Fibroblast of mammary gland (primary cell): ENCODE data around the gene WDR87.

ENCODE experiments used
- DNase-seq: peaks from one replicate; pipeline ENCODE4 v3.0.0-alpha.2; 2010; ENCODE audit warnings: low read depth
- H3K4me3 ChIP-seq: 2 replicates; pipeline ENCODE4 v1.5.1; 2011; ENCODE audit warnings: low read depth, mild to moderate bottlenecking, low read length, moderate library complexity; ENCODE audit not compliant: control insufficient read depth
- CTCF ChIP-seq: conservative IDR thresholded peaks from 2 replicates; pipeline ENCODE4 v1.5.1; 2011; ENCODE audit warnings: low read depth, low read length, inconsistent platforms; ENCODE audit not compliant: control insufficient read depth, insufficient read depth

WDR87 gene

GRCh38 chr19:37950471-37951175 is 44.2 kb upstream of the WDR87 start:
- no peak for DNase-seq
- no peak overlapping the region for H3K4me3 ChIP-seq
- no peak for TF ChIP-seq CTCF

DNA sequence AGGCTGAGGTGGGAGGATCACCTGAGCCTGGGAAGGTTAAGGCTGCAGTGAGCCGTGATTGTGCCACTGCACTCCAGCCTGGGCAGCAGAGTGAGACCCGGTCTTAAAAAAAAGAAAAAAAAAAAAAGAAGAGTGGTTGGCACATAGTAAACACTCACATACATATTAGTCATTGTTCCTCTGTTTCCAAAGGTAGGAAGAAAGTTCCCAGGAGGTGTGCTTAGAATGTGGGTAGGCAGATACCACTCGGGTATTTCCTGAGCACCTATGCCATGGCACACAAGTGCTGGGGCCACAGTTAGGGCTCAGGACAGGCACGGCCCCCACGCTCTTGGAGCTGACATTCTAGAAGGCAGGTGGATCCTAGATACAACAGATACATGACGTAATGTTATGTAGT is 42.0 kb upstream of the WDR87 start:
- no peak for DNase-seq
- H3K4me3 ChIP-seq, result no peak overlapping the region
- no peak for TF ChIP-seq CTCF

DNA sequence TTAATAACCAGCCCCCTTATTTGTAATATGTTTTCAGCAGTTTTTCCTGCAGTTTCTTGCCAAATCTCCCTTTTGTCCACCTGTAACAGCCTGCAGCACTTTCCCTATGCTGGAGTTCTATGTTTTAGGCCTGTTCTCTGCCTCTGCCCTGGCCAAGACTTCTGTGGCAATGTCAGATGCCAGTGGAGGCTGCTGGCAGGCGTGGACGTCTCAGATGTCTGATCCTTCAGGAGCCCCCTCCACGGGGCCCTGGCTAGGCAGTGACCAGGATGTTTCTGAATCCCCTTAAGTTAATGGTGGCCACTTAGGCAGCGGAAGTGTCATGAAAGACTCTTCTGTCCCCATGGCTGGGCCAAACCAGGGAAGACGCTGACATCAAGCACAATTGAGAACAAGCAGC is 41.4 kb upstream of the WDR87 start:
- DNase-seq, result no peak
- no peak for TF ChIP-seq CTCF
- no peak overlapping the region for H3K4me3 ChIP-seq

- TF ChIP-seq CTCF, result no peak
- DNase-seq, result no peak
- no peak overlapping the region for H3K4me3 ChIP-seq
These were observed 39.7 kb upstream of the WDR87 start for GRCh38 chr19:37946132-37946531.

DNA sequence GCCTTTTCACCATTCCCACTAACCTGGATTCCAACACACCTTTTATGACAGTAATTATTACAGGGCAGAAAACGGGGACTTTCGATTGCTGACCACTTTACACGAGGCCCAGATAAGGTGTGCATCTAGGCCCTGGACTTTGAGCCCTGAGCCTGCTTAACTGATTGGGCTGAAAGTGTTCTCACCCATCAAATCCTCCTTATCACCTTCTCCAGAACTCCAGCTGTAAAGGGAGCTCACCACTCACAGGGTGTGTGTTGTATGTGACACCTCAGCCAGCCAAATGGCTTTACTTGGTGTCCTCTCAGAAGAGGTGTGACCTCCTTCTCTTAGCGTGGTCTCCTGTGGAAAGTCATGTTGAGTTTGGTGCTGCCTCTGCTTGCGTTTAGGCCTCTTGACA is 37.1 kb upstream of the WDR87 start:
- no peak for TF ChIP-seq CTCF
- H3K4me3 ChIP-seq, result no peak overlapping the region
- no peak for DNase-seq

DNA sequence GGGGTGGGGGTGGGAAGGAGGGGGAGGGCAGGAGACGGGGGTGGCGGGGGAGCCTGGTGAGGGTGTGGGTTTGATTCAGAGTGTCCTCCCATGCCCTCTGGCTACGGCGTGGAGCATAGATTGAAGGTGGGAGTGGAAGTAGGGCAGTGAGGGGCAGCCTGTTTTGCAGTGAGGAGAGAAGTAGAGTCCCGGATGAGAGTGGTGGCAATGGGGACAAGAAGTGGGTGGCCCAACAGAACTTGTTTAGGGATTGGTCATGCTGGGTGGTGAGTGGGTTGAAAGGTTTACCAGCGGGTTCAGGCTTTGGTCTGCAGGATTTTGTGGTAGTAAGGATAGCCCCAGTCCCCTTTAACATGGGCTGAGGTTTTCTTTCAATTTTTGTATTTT is 36.1 kb upstream of the WDR87 start:
- no peak overlapping the region for H3K4me3 ChIP-seq
- no peak for DNase-seq
- TF ChIP-seq CTCF, result no peak
